ENCODE results near the gene PQBP1.

PQBP1 gene

GRCh38 chrX:48897157-48897624 is 539 bp upstream of the PQBP1 start:
- no peak for DNase-seq (ENCODE audit: low read depth)

GRCh38 chrX:48899078-48899410 is 1.3 kb downstream of the PQBP1 start:
- no peak overlapping the region for H3K4me3 ChIP-seq (ENCODE audit: low read depth, low read length)
- no peak for DNase-seq (ENCODE audit: low read depth)

More at GRCh38 chrX:48897157-48897624, 539 bp upstream of the PQBP1 start:
- peak overlapping the region; percentile 81 for H3K4me3 ChIP-seq (ENCODE audit: low read depth, low read length)

GRCh38 chrX:48901069-48901468 is 3.3 kb downstream of the PQBP1 start:
- H3K4me3 ChIP-seq (ENCODE audit: low read depth, low read length): no peak overlapping the region
- no peak for DNase-seq (ENCODE audit: low read depth)

GRCh38 chrX:48902135-48902534 is 4.4 kb downstream of the PQBP1 start:
- no peak overlapping the region for H3K4me3 ChIP-seq (ENCODE audit: low read depth, low read length)
- DNase-seq (ENCODE audit: low read depth): no peak

- DNase-seq (ENCODE audit: low read depth): no peak
- H3K4me3 ChIP-seq (ENCODE audit: low read depth, low read length): no peak overlapping the region
Measured at GRCh38 chrX:48902776-48903175, 5.0 kb downstream of the PQBP1 start.

GRCh38 chrX:48903290-48903689 is 5.6 kb downstream of the PQBP1 start:
- H3K4me3 ChIP-seq (ENCODE audit: low read depth, low read length): no peak overlapping the region
- no peak for DNase-seq (ENCODE audit: low read depth)

GRCh38 chrX:48904180-48904579 is 6.5 kb downstream of the PQBP1 start:
- no peak overlapping the region for H3K4me3 ChIP-seq (ENCODE audit: low read depth, low read length)

GRCh38 chrX:48904626-48905025 is 6.9 kb downstream of the PQBP1 start:
- H3K4me3 ChIP-seq (ENCODE audit: low read depth, low read length): no peak overlapping the region
- no peak for DNase-seq (ENCODE audit: low read depth)

More at GRCh38 chrX:48904180-48904579, 6.5 kb downstream of the PQBP1 start:
- no peak for DNase-seq (ENCODE audit: low read depth)

- H3K4me3 ChIP-seq (ENCODE audit: low read depth, low read length): no peak overlapping the region
- DNase-seq (ENCODE audit: low read depth): no peak
Measured at GRCh38 chrX:48905090-48905790, 7.5 kb downstream of the PQBP1 start.

GRCh38 chrX:48908600-48908999 is 10.9 kb downstream of the PQBP1 start:
- no peak overlapping the region for H3K4me3 ChIP-seq (ENCODE audit: low read depth, low read length)
- no peak for DNase-seq (ENCODE audit: low read depth)

- peak overlapping the region; percentile 76 for H3K4me3 ChIP-seq (ENCODE audit: low read depth, low read length)
- DNase-seq (ENCODE audit: low read depth): no peak
Measured at GRCh38 chrX:48909703-48910294, 12.1 kb downstream of the PQBP1 start.

- no peak for DNase-seq (ENCODE audit: low read depth)
- H3K4me3 ChIP-seq (ENCODE audit: low read depth, low read length): peak overlapping the region; percentile 76
Measured at GRCh38 chrX:48910926-48911411, 13.2 kb downstream of the PQBP1 start.

- peak within 1 kb of the TSS; percentile 76 for H3K4me3 ChIP-seq (ENCODE audit: low read depth, low read length)
- no peak for DNase-seq (ENCODE audit: low read depth)
Measured at GRCh38 chrX:48911412-48912182, 13.9 kb downstream of the PQBP1 start, which contains the start of gene SLC35A2. SLC35A2 (minus strand) TSS chrX:48911646; CDS start chrX:48911636, 10 bp downstream.

GRCh38 chrX:48913605-48914366 is 16.1 kb downstream of the PQBP1 start:
- H3K4me3 ChIP-seq (ENCODE audit: low read depth, low read length): no peak overlapping the region
- no peak for DNase-seq (ENCODE audit: low read depth)

- DNase-seq (ENCODE audit: low read depth): no peak
- H3K4me3 ChIP-seq (ENCODE audit: low read depth, low read length): no peak overlapping the region
Measured at GRCh38 chrX:48914593-48915493, 17.1 kb downstream of the PQBP1 start.

GRCh38 chrX:48917139-48918001 is 19.6 kb downstream of the PQBP1 start:
- H3K4me3 ChIP-seq (ENCODE audit: low read depth, low read length): peak overlapping the region; percentile 63
- DNase-seq (ENCODE audit: low read depth): peak; percentile 51

GRCh38 chrX:48918301-48918642 is 20.5 kb downstream of the PQBP1 start:
- no peak for DNase-seq (ENCODE audit: low read depth)
- H3K4me3 ChIP-seq (ENCODE audit: low read depth, low read length): peak overlapping the region; percentile 63

Measured in skeletal muscle cell (primary cell).